GM18505 (cell line): Measurements from ENCODE around the gene DOCK11.
"Not testable (repeated sequence)": the region's sequence is repeated elsewhere in the genome, so short reads cannot be mapped to it uniquely, and the experiment has no call there.

Experiments
- ATAC-seq: cut with Tn5 transposase; IDR thresholded peaks from one replicate; pipeline ENCODE4 v1.9.1; 2021; ENCODE audit not compliant: unreplicated experiment
- POLR2A ChIP-seq: IDR thresholded peaks from 4 replicates; pipeline ENCODE4 v1.6.1; 2011; ENCODE audit warnings: borderline replicate concordance; ENCODE audit not compliant: insufficient read depth, insufficient read length; ENCODE audit errors: extremely low read depth

The DOCK11 gene

GRCh38 chrX:118583781-118584180 is 88.2 kb downstream of the DOCK11 start:
- no peak for ATAC-seq
- TF ChIP-seq POLR2A: no peak

- TF ChIP-seq POLR2A: no peak
- no peak for ATAC-seq
Measured at GRCh38 chrX:118585296-118585695, 89.7 kb downstream of the DOCK11 start.

- not testable (repeated sequence) for ATAC-seq
Measured at GRCh38 chrX:118586206-118586605, 90.6 kb downstream of the DOCK11 start.

- no peak for ATAC-seq
- TF ChIP-seq POLR2A: no peak
Measured at GRCh38 chrX:118588715-118589114, 93.1 kb downstream of the DOCK11 start.

GRCh38 chrX:118589227-118589626 is 93.6 kb downstream of the DOCK11 start:
- no peak for ATAC-seq
- no peak for TF ChIP-seq POLR2A

GRCh38 chrX:118593407-118593806 is 97.8 kb downstream of the DOCK11 start:
- ATAC-seq: no peak
- no peak for TF ChIP-seq POLR2A

GRCh38 chrX:118594697-118595420 is 99.2 kb downstream of the DOCK11 start:
- no peak for ATAC-seq
- no peak for TF ChIP-seq POLR2A

- TF ChIP-seq POLR2A: no peak
- no peak for ATAC-seq
Measured at GRCh38 chrX:118595501-118596042, 100.0 kb downstream of the DOCK11 start.

GRCh38 chrX:118596390-118596789 is 100.8 kb downstream of the DOCK11 start:
- TF ChIP-seq POLR2A: no peak
- no peak for ATAC-seq

- no peak for ATAC-seq
- TF ChIP-seq POLR2A: no peak
Measured at GRCh38 chrX:118603981-118604380, 108.4 kb downstream of the DOCK11 start.

- no peak for ATAC-seq
- TF ChIP-seq POLR2A: no peak
Measured at GRCh38 chrX:118612290-118612689, 116.7 kb downstream of the DOCK11 start.

GRCh38 chrX:118614150-118614549 is 118.5 kb downstream of the DOCK11 start:
- TF ChIP-seq POLR2A: no peak
- no peak for ATAC-seq

GRCh38 chrX:118615141-118615540 is 119.5 kb downstream of the DOCK11 start:
- TF ChIP-seq POLR2A: no peak

GRCh38 chrX:118621081-118621759 is 125.6 kb downstream of the DOCK11 start:
- no peak for TF ChIP-seq POLR2A
- no peak for ATAC-seq

More at GRCh38 chrX:118615141-118615540, 119.5 kb downstream of the DOCK11 start:
- ATAC-seq: no peak
